ENCODE results near the gene OR52A5. TPM values are rescaled to one million over a fixed set of nuclear protein-coding genes. Genes with fewer than 3 reads are reported as not detected.

The OR52A5 gene
- total RNA-seq (not detected), polyA plus RNA-seq (ENCODE audit: insufficient read depth, low read depth, low replicate concordance) (not detected)
- long read RNA-seq, donor 1, result 0 reads
- long read RNA-seq, donor 2, result 0 reads
- long read RNA-seq, donor 3, result 0 reads
- long read RNA-seq, donor 4, result 0 reads
- long read RNA-seq, donor 5, result 0 reads
- long read RNA-seq, donor 6, result 0 reads
- long read RNA-seq, donor 7, result 0 reads
- long read RNA-seq, donor 8, result 0 reads
- long read RNA-seq, donor 9, result 0 reads
- long read RNA-seq, donor 10, result 0 reads

- Histone ChIP-seq H3K9me3 (ENCODE audit: control insufficient read depth in 2 of 3, insufficient read depth in 1 of 3, low read length in 3 of 3) (no peaks in the 10 kb centered on the region), H3K27me3 (ENCODE audit: control insufficient read depth, insufficient read depth, low read length) (no peaks in the 10 kb centered on the region), H3K4me1 (ENCODE audit: control insufficient read depth in 2 of 3, insufficient read depth in 2 of 3, low read depth in 1 of 3, low read length in 3 of 3) (no peaks in the 10 kb centered on the region), H3K9ac (ENCODE audit: low read length in 3 of 3) (no peak within 1 kb of the TSS), H3K27ac (ENCODE audit: low read depth in 2 of 2, low read length in 2 of 2) (no peak within 1 kb of the TSS), H3K4me3 (ENCODE audit: low read length in 3 of 3) (no peak within 1 kb of the TSS), H3K36me3 (ENCODE audit: control insufficient read depth in 2 of 3, insufficient read depth in 3 of 3, low read length in 3 of 3) (no peaks in the 10 kb centered on the region)
- no peak for DNase-seq
- intact Hi-C loops (cut with DNase I), result no loop called here
- TF ChIP-seq, protein P1, sequence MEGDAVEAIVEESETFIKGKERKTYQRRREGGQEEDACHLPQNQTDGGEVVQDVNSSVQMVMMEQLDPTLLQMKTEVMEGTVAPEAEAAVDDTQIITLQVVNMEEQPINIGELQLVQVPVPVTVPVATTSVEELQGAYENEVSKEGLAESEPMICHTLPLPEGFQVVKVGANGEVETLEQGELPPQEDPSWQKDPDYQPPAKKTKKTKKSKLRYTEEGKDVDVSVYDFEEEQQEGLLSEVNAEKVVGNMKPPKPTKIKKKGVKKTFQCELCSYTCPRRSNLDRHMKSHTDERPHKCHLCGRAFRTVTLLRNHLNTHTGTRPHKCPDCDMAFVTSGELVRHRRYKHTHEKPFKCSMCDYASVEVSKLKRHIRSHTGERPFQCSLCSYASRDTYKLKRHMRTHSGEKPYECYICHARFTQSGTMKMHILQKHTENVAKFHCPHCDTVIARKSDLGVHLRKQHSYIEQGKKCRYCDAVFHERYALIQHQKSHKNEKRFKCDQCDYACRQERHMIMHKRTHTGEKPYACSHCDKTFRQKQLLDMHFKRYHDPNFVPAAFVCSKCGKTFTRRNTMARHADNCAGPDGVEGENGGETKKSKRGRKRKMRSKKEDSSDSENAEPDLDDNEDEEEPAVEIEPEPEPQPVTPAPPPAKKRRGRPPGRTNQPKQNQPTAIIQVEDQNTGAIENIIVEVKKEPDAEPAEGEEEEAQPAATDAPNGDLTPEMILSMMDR (IDR thresholded peaks at IDR 0.05; ENCODE audit: borderline replicate concordance, extremely low read depth, insufficient read depth), result no peak
- no peak for FAIRE-seq
Observed at GRCh38 chr11:5137996-5138395, at the start of gene OR52A5. Gene OR52A5, minus strand, starts transcription at chr11:5138356. Its CDS starts 5,714 bp downstream, at chr11:5132642.

DNA sequence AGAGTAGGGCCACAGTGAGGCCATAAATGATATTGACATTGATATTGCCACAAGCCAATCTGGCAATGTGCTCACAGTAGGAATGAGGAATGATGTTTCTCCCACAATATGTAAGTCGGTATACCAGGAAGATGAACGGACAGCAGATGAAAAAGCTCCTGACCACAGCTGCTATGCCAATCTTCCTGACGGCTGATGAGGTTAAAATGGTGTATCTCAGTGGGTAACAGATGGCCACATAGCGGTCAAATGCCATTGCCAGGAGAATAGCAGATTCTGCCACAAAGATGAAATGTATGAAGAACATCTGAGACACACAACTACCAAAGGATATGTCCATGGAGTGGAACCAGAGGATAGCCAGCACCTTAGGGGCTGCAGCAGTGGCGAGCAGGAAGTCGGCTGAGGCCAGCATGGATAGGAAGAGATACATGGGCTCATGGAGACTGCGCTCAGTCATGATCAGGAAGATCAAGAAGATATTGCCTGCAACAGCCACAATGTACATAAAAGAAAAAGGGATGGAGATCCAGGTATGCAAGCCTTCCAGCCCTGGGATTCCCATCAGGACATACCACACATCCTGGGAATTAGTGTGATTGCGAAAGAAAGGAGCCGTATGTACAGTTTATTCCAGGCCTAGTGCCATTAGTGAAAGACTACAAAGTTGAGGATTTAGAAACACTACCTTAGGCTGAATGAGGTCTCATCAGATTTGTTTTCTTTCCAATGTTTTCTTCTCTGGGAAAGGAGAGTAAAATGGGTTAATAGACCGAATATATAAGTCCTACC lies 40.1 kb upstream of the OR52A5 start:
- TF ChIP-seq, protein P1 (IDR thresholded peaks at IDR 0.05; ENCODE audit: borderline replicate concordance, extremely low read depth, insufficient read depth), result no peak
- DNase-seq, result no peak
- intact Hi-C loops (cut with DNase I), result no loop called here
- Histone ChIP-seq H3K9ac (ENCODE audit: low read length in 3 of 3) (no peak overlapping the region), H3K27me3 (ENCODE audit: control insufficient read depth, insufficient read depth, low read length) (no peaks in the 10 kb centered on the region), H3K27ac (ENCODE audit: low read depth in 2 of 2, low read length in 2 of 2) (no peak overlapping the region), H3K36me3 (ENCODE audit: control insufficient read depth in 2 of 3, insufficient read depth in 3 of 3, low read length in 3 of 3) (no peaks in the 10 kb centered on the region), H3K4me3 (ENCODE audit: low read length in 3 of 3) (no peak overlapping the region), H3K9me3 (ENCODE audit: control insufficient read depth in 2 of 3, insufficient read depth in 1 of 3, low read length in 3 of 3) (no peaks in the 10 kb centered on the region), H3K4me1 (ENCODE audit: control insufficient read depth in 2 of 3, insufficient read depth in 2 of 3, low read depth in 1 of 3, low read length in 3 of 3) (no peaks in the 10 kb centered on the region)
- no peak for FAIRE-seq

DNA sequence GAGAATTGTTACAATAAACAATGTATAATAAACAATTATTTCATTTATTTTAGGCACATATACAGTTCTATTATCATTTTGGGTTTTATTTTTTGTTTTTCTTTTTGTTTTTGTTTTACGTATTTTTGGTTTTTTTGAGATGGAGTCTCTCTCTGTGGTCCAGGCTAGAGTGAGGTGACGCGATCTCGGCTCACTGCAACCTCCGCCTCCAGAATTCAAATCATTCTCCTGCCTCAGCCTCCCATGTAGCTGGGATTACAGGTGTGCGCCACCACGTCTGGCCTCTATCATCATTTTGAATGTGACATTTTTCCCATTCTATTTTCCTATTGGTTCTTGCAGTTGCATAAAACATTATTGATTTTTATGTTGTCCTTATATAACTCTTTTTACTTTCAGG lies 36.8 kb upstream of the OR52A5 start:
- no peaks in the 10 kb centered on the region for H3K9me3 ChIP-seq (ENCODE audit: control insufficient read depth in 2 of 3, insufficient read depth in 1 of 3, low read length in 3 of 3)
- no peaks in the 10 kb centered on the region for H3K36me3 ChIP-seq (ENCODE audit: control insufficient read depth in 2 of 3, insufficient read depth in 3 of 3, low read length in 3 of 3)
- no peak overlapping the region for H3K27ac ChIP-seq (ENCODE audit: low read depth in 2 of 2, low read length in 2 of 2)
- TF ChIP-seq, protein P1 (IDR thresholded peaks at IDR 0.05; ENCODE audit: borderline replicate concordance, extremely low read depth, insufficient read depth), result no peak
- FAIRE-seq (no peak), DNase-seq (no peak)
- H3K4me1 ChIP-seq (ENCODE audit: control insufficient read depth in 2 of 3, insufficient read depth in 2 of 3, low read depth in 1 of 3, low read length in 3 of 3), result no peaks in the 10 kb centered on the region
- H3K27me3 ChIP-seq (ENCODE audit: control insufficient read depth, insufficient read depth, low read length), result no peaks in the 10 kb centered on the region
- H3K9ac ChIP-seq (ENCODE audit: low read length in 3 of 3), result no peak overlapping the region
- intact Hi-C loops (cut with DNase I), result no loop called here
- no peak overlapping the region for H3K4me3 ChIP-seq (ENCODE audit: low read length in 3 of 3)

All from kidney (tissue), 22 donors.